Measurements from ENCODE around the gene G3BP1. TPM values are rescaled to one million over a fixed set of nuclear protein-coding genes. Genes with fewer than 3 reads are reported as not detected.

Gene G3BP1
- polyA plus RNA-seq, 3 donors, result 10.6 to 60.6 (median 58.8) TPM

GRCh38 chr5:151822141-151822540 is 50.4 kb downstream of the G3BP1 start:
- Histone ChIP-seq H3K4me2 (replicated peaks; ENCODE audit: extremely low read depth, low read length, poor library complexity, severe bottlenecking) (no peak overlapping the region), H3K9ac (ENCODE audit: insufficient read depth, low read length, poor library complexity, severe bottlenecking) (no peak overlapping the region), H3K79me2 (ENCODE audit: insufficient read depth, low read length) (no peaks in the 10 kb centered on the region), H3K4me3 (replicated peaks in 1 of 3; ENCODE audit: low read depth in 2 of 3, low read length in 3 of 3) (no peak overlapping the region), H3K9me3 (replicated peaks in 1 of 2; ENCODE audit: control insufficient read depth in 1 of 2, insufficient read depth in 1 of 2, low read length in 2 of 2) (no peaks in the 10 kb centered on the region), H3K27ac (ENCODE audit: low read depth in 1 of 2, low read length in 2 of 2) (no peak overlapping the region), H4K20me1 (ENCODE audit: insufficient read depth, low read length) (no peaks in the 10 kb centered on the region), H3K27me3 (ENCODE audit: control insufficient read depth in 2 of 2, insufficient read depth in 2 of 2, low read length in 2 of 2) (no peaks in the 10 kb centered on the region), H3K4me1 (ENCODE audit: control insufficient read depth in 1 of 2, insufficient read depth in 2 of 2, low read length in 2 of 2) (no peaks in the 10 kb centered on the region), H3K36me3 (replicated peaks in 1 of 2; ENCODE audit: control insufficient read depth in 1 of 2, insufficient read depth in 2 of 2, low read length in 2 of 2) (no peaks in the 10 kb centered on the region), H2AFZ (ENCODE audit: insufficient read depth, low read depth, low read length, poor library complexity, severe bottlenecking) (no peak overlapping the region)
- TF ChIP-seq CTCF (IDR thresholded peaks at IDR 0.05), result no peak
- H3K4me1 Mint-ChIP-seq, result peaks cover 4% of the 10 kb centered on the region
- H3K27ac Mint-ChIP-seq, result no peak overlapping the region
- no peaks in the 10 kb centered on the region for H3K27me3 Mint-ChIP-seq (ENCODE audit: low read depth in 3 of 3)
- intact Hi-C loops (cut with micrococcal nuclease), result loop anchor here in 1 of 2 donors (10.0 kb wide), 1 partner anchor 683 kb away; no protein-coding TSS in a partner anchor
- H3K36me3 Mint-ChIP-seq, result peaks cover 0 to 11% of the 10 kb centered on the region in 2 donors
- H3K4me3 Mint-ChIP-seq, result no peak overlapping the region
- no CpG with 5 or more reads among the region's 4 CpGs for WGBS (ENCODE audit: insufficient coverage)
- no peaks in the 10 kb centered on the region for H3K9me3 Mint-ChIP-seq
- DNase-seq, result no peak

- Histone ChIP-seq H3K79me2 (ENCODE audit: insufficient read depth, low read length) (no peaks in the 10 kb centered on the region), H3K4me2 (replicated peaks; ENCODE audit: extremely low read depth, low read length, poor library complexity, severe bottlenecking) (no peak overlapping the region), H3K27ac (ENCODE audit: low read depth in 1 of 2, low read length in 2 of 2) (no peak overlapping the region), H3K4me1 (ENCODE audit: control insufficient read depth in 1 of 2, insufficient read depth in 2 of 2, low read length in 2 of 2) (no peaks in the 10 kb centered on the region), H3K9ac (ENCODE audit: insufficient read depth, low read length, poor library complexity, severe bottlenecking) (no peak overlapping the region), H3K27me3 (ENCODE audit: control insufficient read depth in 2 of 2, insufficient read depth in 2 of 2, low read length in 2 of 2) (no peaks in the 10 kb centered on the region), H3K9me3 (replicated peaks in 1 of 2; ENCODE audit: control insufficient read depth in 1 of 2, insufficient read depth in 1 of 2, low read length in 2 of 2) (no peaks in the 10 kb centered on the region), H3K4me3 (replicated peaks in 1 of 3; ENCODE audit: low read depth in 2 of 3, low read length in 3 of 3) (no peak overlapping the region), H3K36me3 (replicated peaks in 1 of 2; ENCODE audit: control insufficient read depth in 1 of 2, insufficient read depth in 2 of 2, low read length in 2 of 2) (no peaks in the 10 kb centered on the region), H2AFZ (ENCODE audit: insufficient read depth, low read depth, low read length, poor library complexity, severe bottlenecking) (no peak overlapping the region), H4K20me1 (ENCODE audit: insufficient read depth, low read length) (no peaks in the 10 kb centered on the region)
- no peak overlapping the region for H3K27ac Mint-ChIP-seq
- WGBS (ENCODE audit: insufficient coverage), result 60% methylated on average over 1 of the region's 1 CpG
- intact Hi-C loops (cut with micrococcal nuclease), result loop anchor here (5.0 to 10.0 kb wide), 2 partner anchors 679 to 682 kb away; no protein-coding TSS in a partner anchor
- peaks cover 0 to 8% of the 10 kb centered on the region in 2 donors for H3K36me3 Mint-ChIP-seq
- peaks cover 4% of the 10 kb centered on the region for H3K4me1 Mint-ChIP-seq
- TF ChIP-seq CTCF (IDR thresholded peaks at IDR 0.05), result peak; percentile 76
- no peaks in the 10 kb centered on the region for H3K9me3 Mint-ChIP-seq
- peaks cover 0 to 1% (median 0%) of the 10 kb centered on the region in 3 donors for H3K27me3 Mint-ChIP-seq (ENCODE audit: low read depth in 3 of 3)
- peak; percentile 6 to 36 (median 32) for DNase-seq
- H3K4me3 Mint-ChIP-seq, result no peak overlapping the region
Measured at GRCh38 chr5:151825445-151825844, 53.7 kb downstream of the G3BP1 start.

Data from CD14-positive monocyte (primary cell).